ENCODE data around the gene EIF3M.
"Not testable (repeated sequence)": the region's sequence is repeated elsewhere in the genome, so short reads cannot be mapped to it uniquely, and the experiment has no call there.

EIF3M gene

DNA sequence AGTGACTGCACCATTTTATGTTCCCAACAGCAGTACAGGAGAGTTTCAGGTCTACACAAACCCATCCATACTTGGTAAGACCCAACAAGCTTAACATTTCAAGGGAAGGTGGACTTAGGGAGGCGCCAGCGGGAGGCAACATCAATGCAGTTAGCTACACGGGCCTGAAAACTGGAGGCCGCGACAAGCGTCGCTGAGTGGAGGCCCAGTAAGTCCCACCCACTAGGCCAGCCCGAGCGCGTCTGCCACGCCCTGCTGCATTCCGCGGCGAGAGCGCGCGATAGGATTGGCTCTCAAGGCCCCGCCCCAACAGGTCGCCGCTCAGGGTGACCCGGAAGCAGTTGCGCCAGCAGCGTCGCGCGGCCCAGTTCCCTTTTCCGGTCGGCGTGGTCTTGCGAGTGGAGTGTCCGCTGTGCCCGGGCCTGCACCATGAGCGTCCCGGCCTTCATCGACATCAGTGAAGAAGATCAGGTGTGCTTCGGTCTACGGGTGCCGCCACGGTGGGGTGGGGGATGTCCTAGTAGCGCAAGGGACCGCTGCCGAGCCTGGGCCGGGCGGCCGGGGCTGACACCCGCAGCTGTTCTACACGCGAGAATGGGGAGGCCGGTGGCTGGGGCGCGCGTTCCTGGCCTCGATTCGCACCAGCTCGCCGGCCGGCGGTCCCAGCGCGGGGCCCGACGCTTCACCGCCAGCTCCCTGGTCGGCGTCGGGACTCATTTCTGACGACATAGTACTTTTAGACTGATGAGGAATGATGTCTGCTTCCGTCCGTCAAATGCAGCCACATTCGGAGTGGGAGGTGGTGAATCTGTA, at the start of gene EIF3M:
TSS of gene EIF3M (plus strand) at position 373 of the 813 bp plus-strand sequence. CDS start at position 430, 57 bp downstream.
- DNase-seq: peak; percentile 20

- DNase-seq: no peak
These were observed 44.8 kb upstream of the EIF3M start for GRCh38 chr11:32538804-32539203.

DNA sequence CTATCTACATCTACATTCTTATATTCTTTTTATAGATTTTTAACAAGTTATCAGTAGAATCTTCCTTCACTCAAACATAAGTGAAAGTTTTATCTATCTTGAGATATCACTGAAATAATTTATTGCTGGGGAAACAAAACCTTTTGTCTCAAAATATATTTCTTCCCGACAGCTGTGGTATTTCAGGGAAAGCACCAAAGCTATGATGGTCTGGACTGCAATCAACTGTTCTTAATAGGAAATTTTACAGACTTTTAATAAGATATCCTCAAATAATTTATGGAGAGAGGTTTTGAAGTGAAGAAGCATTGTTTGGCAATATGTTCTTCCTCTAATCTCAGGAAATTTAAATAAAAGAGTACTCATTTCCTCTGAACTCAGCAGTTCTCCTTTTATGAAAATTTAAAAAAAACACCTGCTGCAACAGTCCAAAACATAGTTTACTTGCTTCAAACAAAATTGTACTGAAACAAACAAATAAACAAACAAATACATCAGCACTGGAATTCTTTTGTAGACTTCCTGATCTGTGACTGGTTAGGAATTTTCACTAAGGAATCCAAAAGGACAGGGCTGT, 33.9 kb upstream of the EIF3M start:
- DNase-seq: no peak

DNA sequence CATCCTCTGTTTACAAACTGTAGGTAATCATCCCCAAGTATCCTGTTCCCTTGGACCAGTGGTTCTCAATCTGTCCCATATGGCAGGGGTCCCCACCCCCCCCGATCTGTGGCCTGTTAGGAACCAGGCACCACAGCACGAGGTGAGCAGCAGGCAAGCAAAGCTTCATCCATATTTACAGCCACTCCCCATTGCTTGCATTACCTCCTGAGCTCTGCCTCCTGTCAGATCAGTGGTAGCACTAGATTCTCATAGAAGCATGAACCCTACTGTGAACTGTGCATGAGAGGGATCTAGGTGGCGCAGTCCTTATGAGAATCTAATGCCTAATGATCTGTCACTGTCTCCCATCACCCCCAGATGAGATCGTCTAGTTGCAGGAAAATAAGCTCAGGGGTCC, 33.4 kb upstream of the EIF3M start:
- DNase-seq: no peak

GRCh38 chr11:32555091-32555490, 28.5 kb upstream of the EIF3M start:
- no peak for DNase-seq

DNA sequence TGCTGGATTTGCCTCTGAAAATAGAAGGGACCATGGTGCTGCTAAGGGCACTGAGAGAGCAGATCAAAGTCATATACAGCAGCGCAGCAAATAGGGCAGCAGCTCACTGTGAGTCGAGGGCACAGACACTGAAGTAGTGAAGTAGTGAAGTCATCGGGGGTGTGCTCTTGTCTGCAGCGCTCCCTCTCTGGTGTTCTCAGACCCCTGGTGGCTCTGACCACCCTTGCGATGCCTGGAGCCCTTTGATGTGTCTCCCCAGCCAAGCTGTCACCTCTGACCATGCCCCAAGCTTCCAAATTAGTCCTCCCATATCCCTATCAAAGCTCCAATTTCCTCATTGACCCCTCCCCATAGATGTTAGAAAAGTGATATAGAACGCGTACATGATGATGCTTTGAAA, 27.7 kb upstream of the EIF3M start:
- no peak for DNase-seq

DNA sequence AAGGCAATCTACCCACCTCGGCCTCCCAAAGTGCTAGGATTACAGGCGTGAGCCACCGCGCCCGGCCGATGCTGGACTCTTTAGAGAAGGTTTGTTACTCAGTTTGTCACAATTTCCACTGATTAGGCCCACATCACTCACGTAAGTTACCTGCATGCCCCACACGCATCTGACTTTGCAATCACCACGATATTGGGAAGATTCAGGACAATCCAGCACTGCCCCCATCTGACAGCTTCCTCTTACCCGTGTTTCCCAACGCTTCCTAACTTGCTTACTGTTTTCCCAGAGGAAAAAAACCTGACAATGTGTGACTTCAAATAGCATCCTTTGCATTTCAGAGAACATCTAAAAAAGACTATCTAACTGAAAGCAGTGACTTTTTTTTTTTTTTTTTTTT, 21.8 kb upstream of the EIF3M start:
- no peak for DNase-seq

DNA sequence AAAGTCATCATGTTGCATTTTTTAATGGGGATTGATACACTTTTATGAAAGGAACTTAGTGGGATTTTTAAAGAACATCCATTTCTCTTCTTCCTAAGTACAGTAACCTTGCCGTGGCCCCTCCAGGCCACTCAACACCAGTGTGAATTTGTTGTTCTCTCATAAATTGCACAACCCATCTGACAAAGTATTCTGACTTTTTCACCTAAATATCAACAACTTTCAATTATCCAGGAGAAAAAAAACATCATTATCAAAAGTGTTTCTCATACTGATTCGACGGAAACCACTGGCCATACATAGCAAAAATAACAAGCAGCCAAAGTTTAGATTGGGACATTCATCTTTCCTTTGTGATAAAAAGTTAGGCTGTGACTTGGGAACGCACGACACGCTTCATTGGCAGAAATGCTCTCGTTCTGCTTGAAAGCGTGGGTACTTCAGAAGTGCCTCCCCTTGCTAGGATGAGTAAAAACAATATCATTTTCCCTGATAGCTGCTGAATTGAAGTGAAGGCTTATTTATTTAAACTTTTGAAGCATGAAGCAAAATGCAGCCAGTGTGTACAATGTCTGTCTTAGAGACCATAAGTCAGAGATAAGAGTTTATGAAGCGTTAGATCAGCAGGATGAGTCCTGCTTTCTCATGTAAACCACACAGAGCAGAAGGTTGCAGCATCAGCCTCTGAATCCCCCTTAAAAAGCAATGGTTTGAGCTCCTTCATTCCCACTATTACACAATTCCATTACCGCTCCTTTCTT, 20.6 kb upstream of the EIF3M start:
- DNase-seq: no peak

DNA sequence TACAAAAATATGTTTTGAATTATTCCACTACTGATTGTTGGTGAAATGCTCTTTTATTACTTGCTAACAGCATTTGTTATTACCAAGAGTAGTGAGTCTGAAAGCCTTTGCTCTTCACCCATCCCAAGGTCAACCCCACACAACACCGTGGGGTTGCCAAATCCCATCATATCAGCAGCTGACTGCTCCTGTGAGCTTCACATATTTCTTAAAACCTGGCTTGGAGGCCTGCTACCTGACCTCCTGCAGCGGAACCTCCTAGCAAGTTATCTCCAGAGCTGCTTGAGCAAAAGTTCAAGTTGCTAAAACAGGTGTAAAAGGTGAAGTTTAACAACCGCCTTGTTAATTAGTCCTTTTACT, 20.1 kb upstream of the EIF3M start:
- no peak for DNase-seq

- no peak for DNase-seq
These were observed 17.1 kb upstream of the EIF3M start for GRCh38 chr11:32566517-32566916.

DNA sequence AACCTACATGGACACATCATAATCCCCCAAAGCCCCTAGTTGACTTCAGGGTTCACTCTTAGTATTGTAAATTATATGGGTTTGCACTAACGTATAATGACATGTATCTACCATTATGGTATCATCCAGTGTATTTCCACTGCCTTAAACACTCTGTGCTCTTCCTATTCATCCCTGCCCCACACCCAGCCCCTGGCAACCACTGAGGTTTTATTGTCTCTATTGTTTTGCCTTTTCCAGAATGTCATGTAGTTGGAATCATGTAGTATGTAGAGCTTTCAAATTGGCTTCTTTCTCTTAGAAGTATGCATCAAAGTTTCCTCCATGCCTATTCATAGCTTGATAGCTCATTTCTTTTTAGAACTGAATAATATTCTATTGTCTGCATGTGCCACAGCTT, 16.5 kb upstream of the EIF3M start:
- no peak for DNase-seq

DNA sequence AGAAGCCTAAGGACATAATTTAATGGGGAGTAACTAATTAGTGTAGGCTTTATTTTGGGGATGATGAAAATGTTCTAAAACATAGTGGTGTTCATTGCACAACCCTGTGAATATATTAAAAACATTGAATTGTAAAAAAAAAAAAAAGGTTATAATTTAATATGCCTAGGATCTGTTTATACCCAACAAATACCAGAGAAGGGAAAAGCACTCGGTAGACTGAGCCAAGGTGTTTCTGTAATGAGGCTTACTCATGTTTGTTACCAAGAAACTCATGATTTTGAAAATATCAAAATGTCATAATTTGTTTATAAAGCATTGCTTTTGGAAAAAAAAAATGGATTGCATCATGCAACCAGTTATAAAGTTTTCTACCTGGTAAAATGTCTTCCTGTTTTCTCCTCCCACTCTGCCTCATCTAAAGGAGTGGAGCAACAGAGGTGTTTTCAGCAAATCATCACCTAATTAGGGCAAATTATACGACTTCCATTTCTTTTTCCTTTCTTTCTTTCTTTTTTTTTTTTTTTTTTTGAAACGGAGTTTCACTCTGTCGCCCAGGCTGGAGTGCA, 14.2 kb upstream of the EIF3M start:
- DNase-seq: no peak

DNA sequence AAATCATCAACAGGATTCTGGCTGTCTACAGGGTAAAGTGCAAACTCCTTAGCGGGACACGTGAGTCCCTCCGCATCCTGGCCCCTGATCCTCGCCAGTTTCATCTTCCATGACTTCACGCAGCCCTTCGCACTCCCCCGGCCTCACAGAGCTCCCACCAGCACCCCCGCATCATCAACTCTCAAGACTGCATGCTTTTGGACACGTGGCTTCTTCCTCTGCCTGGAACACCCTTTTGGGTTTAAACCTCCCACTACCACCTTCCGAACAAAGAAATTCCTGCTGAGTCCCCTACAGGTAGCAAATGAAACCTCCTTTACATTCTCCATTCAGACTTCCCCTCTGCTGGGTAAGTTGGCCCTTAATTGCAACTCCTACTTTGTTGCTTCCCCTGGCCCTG, 12.6 kb upstream of the EIF3M start:
- no peak for DNase-seq

- DNase-seq: no peak
These were observed 10.4 kb upstream of the EIF3M start for GRCh38 chr11:32573228-32573627.

DNA sequence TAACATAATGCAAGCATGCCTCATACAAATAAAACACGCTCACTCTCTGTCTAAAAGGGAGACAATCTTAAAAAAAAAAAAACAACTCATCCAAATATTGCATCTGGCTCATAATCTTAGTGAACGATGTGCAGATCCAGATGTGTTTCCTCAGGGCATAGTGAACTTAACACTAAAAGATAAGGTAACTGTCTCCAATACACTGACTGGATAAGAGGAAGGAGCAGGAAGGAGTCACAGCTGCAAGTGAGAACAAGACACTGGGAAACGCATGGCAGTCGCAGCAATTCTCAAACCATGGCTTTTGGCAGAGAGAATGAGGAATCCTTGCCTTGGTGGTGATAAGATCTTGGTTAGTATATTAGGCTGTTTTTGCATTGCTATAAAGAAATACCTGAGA, 9.2 kb upstream of the EIF3M start:
- no peak for DNase-seq

- DNase-seq: no peak
These were observed 8.6 kb upstream of the EIF3M start for GRCh38 chr11:32575070-32575469.

DNA sequence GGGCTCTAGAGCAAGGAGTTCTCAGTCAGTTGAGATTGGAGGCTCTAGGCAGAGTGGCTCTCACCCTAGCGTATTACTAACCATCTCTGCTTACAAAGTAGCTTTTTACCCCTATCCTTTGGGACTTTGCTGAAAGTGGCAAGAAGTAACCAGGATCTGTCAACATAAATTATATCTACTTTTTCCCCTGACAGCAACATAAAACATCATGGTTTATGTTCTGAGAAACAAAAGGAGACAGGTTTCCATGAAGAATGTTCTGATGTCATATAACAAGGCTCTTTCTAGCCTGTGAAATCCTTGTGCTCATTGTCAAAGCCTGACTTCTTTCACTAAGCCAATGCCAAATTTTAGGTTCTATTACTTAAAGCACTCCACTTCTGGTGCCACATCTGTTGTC, 7.2 kb upstream of the EIF3M start:
- DNase-seq: no peak

- no peak for DNase-seq
These were observed 2.7 kb upstream of the EIF3M start for GRCh38 chr11:32580967-32581366.

DNA sequence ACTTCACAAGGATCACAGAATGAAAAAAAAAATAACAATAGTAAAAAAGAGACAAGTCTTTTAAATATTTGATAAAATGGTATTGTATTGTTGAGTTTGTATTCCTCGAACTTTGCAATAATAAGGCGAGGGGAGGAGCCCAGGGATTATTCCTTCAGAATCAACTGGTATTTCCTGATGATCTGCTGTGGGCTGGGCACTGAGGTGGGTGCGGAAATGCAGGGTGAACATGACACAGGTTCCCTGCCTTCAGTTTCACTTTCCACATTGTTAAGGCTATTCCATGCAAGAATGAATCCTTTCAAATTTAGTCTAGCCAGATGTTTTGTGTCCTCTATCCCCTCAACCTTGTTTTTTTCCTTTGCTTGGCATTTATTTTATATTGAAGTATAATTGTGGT, 2.1 kb upstream of the EIF3M start:
- no peak for DNase-seq

DNA sequence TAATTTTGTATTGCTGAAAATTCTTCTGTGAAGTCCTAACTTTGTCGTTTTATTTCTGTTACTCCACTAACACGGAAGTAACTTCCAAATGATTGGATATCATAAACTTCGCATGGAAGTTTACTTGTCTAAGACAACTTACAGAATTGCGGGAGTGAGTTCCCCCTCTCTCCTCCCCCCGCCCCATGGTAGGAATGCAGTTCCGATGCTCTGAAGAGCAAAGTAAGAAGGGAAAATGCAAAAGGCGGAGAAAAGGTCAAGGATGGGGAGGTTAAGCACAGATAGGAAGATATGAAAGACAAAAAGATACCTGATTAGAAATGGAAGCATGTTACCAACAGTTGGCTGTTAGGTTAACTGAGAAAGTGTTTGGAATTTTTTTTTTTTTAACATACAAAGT, 1.3 kb downstream of the EIF3M start:
- no peak for DNase-seq

DNA sequence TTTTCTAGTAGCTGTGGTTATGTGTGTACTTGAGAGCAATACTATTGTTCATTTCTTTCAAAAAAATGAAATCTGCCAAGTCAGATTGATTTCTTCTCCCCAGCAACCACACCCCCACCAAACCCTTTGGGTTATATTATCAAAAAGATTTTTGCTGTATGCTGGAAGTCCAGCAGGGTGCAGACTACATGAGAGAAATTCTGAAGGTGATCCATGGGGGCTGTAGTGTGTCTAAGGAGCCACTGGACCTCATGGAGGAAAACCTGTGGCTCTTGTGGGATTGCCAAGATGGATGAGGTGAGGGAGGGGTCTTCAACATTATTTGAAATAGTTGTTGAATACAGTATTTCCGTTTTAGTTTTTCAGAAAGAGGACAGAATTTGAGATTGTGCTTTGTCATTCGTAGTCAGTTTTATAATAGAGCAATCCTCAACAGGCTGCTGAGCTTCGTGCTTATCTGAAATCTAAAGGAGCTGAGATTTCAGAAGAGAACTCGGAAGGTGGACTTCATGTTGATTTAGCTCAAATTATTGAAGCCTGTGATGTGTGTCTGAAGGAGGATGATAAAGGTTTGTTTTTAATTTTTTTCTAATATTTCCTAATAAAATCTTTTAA, 3.1 kb downstream of the EIF3M start:
- DNase-seq: no peak

- peak; percentile 46 for DNase-seq
These were observed 10.6 kb downstream of the EIF3M start for GRCh38 chr11:32594272-32594671.

GRCh38 chr11:32596114-32596513, 12.5 kb downstream of the EIF3M start:
- DNase-seq: not testable (repeated sequence)

All from SIG-M5 (cell line).